NT2/D1 (cell line): ENCODE data around the gene ADGRB3.
"Not testable (repeated sequence)": the region's sequence is repeated elsewhere in the genome, so short reads cannot be mapped to it uniquely, and the experiment has no call there.

Experiments
- DNase-seq: peaks from one replicate; pipeline ENCODE4 v3.0.0-alpha.2; 2011; ENCODE audit warnings: low read depth, low spot score
- H3K27me3 ChIP-seq: 2 replicates; pipeline ENCODE4 v1.6.0; 2011; ENCODE audit warnings: mild to moderate bottlenecking; ENCODE audit not compliant: insufficient read length, insufficient read depth
- H3K36me3 ChIP-seq: 2 replicates; pipeline ENCODE4 v1.6.1; 2011; ENCODE audit warnings: mild to moderate bottlenecking, low read length, mixed read lengths; ENCODE audit not compliant: insufficient read depth, insufficient read length
- H3K4me1 ChIP-seq: 2 replicates; pipeline ENCODE4 v1.5.1; 2011; ENCODE audit not compliant: insufficient read depth, insufficient read length
- H3K4me3 ChIP-seq: 2 replicates; pipeline ENCODE4 v1.5.1; 2011; ENCODE audit warnings: low read depth; ENCODE audit not compliant: insufficient read length
- H3K9ac ChIP-seq: 2 replicates; pipeline ENCODE4 v1.6.0; 2011; ENCODE audit warnings: low read depth; ENCODE audit not compliant: insufficient read length
- H3K9me3 ChIP-seq: 2 replicates; pipeline ENCODE4 v1.5.1; 2011; ENCODE audit warnings: mild to moderate bottlenecking, low read length; ENCODE audit not compliant: insufficient read depth
- SUZ12 ChIP-seq: IDR thresholded peaks from 2 replicates; pipeline ENCODE4 v1.6.1; 2011; ENCODE audit not compliant: insufficient read length, insufficient read depth; ENCODE audit errors: extremely low read depth
- YY1 ChIP-seq: IDR thresholded peaks from 2 replicates; pipeline ENCODE4 v1.6.1; 2011; ENCODE audit not compliant: insufficient read length, insufficient read depth
- ZNF274 ChIP-seq: IDR thresholded peaks from 2 replicates; pipeline ENCODE4 v1.6.1; 2011; ENCODE audit warnings: mild to moderate bottlenecking, low read depth, low read length

Gene ADGRB3

GRCh38 chr6:69423785-69424184, 788.7 kb downstream of the ADGRB3 start:
- no peaks in the 10 kb centered on the region for H3K4me1 ChIP-seq
- H3K27me3 ChIP-seq: no peaks in the 10 kb centered on the region
- DNase-seq: no peak
- no peaks in the 10 kb centered on the region for H3K9me3 ChIP-seq
- H3K4me3 ChIP-seq: no peak overlapping the region
- no peaks in the 10 kb centered on the region for H3K36me3 ChIP-seq
- no peak overlapping the region for H3K9ac ChIP-seq
- no peak for TF ChIP-seq SUZ12
- TF ChIP-seq ZNF274: no peak
- no peak for TF ChIP-seq YY1

GRCh38 chr6:69424581-69424980, 789.5 kb downstream of the ADGRB3 start:
- H3K27me3 ChIP-seq: no peaks in the 10 kb centered on the region
- no peaks in the 10 kb centered on the region for H3K9me3 ChIP-seq
- DNase-seq: no peak
- no peak overlapping the region for H3K4me3 ChIP-seq
- H3K4me1 ChIP-seq: no peaks in the 10 kb centered on the region
- TF ChIP-seq SUZ12: no peak
- no peak for TF ChIP-seq YY1
- no peak for TF ChIP-seq ZNF274
- no peak overlapping the region for H3K9ac ChIP-seq
- H3K36me3 ChIP-seq: no peaks in the 10 kb centered on the region

- H3K9ac ChIP-seq: no peak overlapping the region
- TF ChIP-seq SUZ12 (no peak), YY1 (no peak), ZNF274 (no peak)
- no peaks in the 10 kb centered on the region for H3K27me3 ChIP-seq
- H3K4me1 ChIP-seq: no peaks in the 10 kb centered on the region
- H3K4me3 ChIP-seq: no peak overlapping the region
- no peaks in the 10 kb centered on the region; the same call in 1 of the 2 replicates for H3K9me3 ChIP-seq
- no peaks in the 10 kb centered on the region for H3K36me3 ChIP-seq
- no peak for DNase-seq
Observed at GRCh38 chr6:69427882-69428281, 792.8 kb downstream of the ADGRB3 start.

GRCh38 chr6:69432168-69432567, 797.1 kb downstream of the ADGRB3 start:
- not testable (repeated sequence) for H3K9ac ChIP-seq

GRCh38 chr6:69433116-69433515, 798.0 kb downstream of the ADGRB3 start:
- not testable (repeated sequence) for H3K36me3 ChIP-seq, H3K4me1 ChIP-seq, H3K9ac ChIP-seq, H3K4me3 ChIP-seq, H3K9me3 ChIP-seq, H3K27me3 ChIP-seq, DNase-seq

More at GRCh38 chr6:69432168-69432567, 797.1 kb downstream of the ADGRB3 start:
- not testable (repeated sequence) for H3K4me1 ChIP-seq, H3K4me3 ChIP-seq, H3K36me3 ChIP-seq, H3K27me3 ChIP-seq, H3K9me3 ChIP-seq, DNase-seq

- Histone ChIP-seq H3K4me3 (no peak overlapping the region), H3K36me3 (no peaks in the 10 kb centered on the region), H3K4me1 (no peaks in the 10 kb centered on the region), H3K9ac (no peak overlapping the region), H3K9me3 (no peaks in the 10 kb centered on the region), H3K27me3 (no peaks in the 10 kb centered on the region)
- no peak for TF ChIP-seq YY1
- no peak for TF ChIP-seq SUZ12
- no peak for TF ChIP-seq ZNF274
- no peak for DNase-seq
Observed at GRCh38 chr6:69438113-69438512, 803.0 kb downstream of the ADGRB3 start.
